MCF 10A (cell line): ENCODE measurements around the gene LRRC40. TPM values are rescaled to one million over a fixed set of nuclear protein-coding genes. Genes with fewer than 3 reads are reported as not detected.

Source experiments
- BruUV-seq: library from RNA; stranded (reverse); fragments of 400-500 nt; replicated peaks from 2 replicates; lab custom pipeline; 2021; lab: Mats Ljungman, UMichigan
- CTCF ChIA-PET: fragments of 300-600 bp; sonication (Branson Sonifier 250); formaldehyde crosslinking; extraction: SDS; loops from one replicate; lab custom pipeline; 2021; ENCODE audit warnings: antibody characterized with exemption, inconsistent platforms; lab: Yijun Ruan, JAX
- POLR2A ChIA-PET: fragments of 300-600, 350-650 bp; sonication (Branson Sonifier 250); formaldehyde crosslinking; extraction: SDS; loops from one replicate; lab custom pipeline; 2020; ENCODE audit warnings: antibody characterized with exemption, inconsistent platforms; lab: Yijun Ruan, JAX
- DNase-seq: peaks from one replicate; pipeline ENCODE4 v3.0.0-alpha.2; 2018; ENCODE audit not compliant: unreplicated experiment
- H3K27ac Mint-ChIP-seq: one replicate; pipeline ENCODE4 v1.8.0; 2022; ENCODE audit warnings: mild to moderate bottlenecking, low read depth, mixed read lengths; ENCODE audit not compliant: unreplicated experiment
- H3K27me3 Mint-ChIP-seq: one replicate; pipeline ENCODE4 v1.8.0; 2022; ENCODE audit warnings: mixed read lengths; ENCODE audit not compliant: insufficient read depth, unreplicated experiment
- H3K36me3 Mint-ChIP-seq: one replicate; pipeline ENCODE4 v1.8.0; 2022; ENCODE audit warnings: mild to moderate bottlenecking, moderate library complexity, mixed read lengths; ENCODE audit not compliant: insufficient read depth, unreplicated experiment
- H3K4me1 Mint-ChIP-seq: one replicate; pipeline ENCODE4 v1.8.0; 2022; ENCODE audit warnings: mixed read lengths; ENCODE audit not compliant: insufficient read depth, unreplicated experiment
- H3K4me3 Mint-ChIP-seq: one replicate; pipeline ENCODE4 v1.8.0; 2022; ENCODE audit warnings: mild to moderate bottlenecking, moderate library complexity, mixed read lengths; ENCODE audit not compliant: unreplicated experiment
- H3K9me3 Mint-ChIP-seq: one replicate; pipeline ENCODE4 v1.8.0; 2022; ENCODE audit warnings: mixed read lengths; ENCODE audit not compliant: unreplicated experiment
- CTCF ChIP-seq: fragments of 200-600 bp; IDR thresholded peaks from one replicate; pipeline ENCODE4 v1.8.0; 2022; ENCODE audit warnings: antibody characterized with exemption, mild to moderate bottlenecking; ENCODE audit not compliant: unreplicated experiment
- intact Hi-C: fragments of 100-400 bp; cut with micrococcal nuclease; formaldehyde crosslinking; loops from 2 replicates; pipeline ENCODE4 v1.14.1; 2022
- total RNA-seq: library from RNA; stranded (reverse); gene quantifications from 2 replicates; pipeline ENCODE4 v1.2.3, GENCODE V29; 2022

Gene LRRC40
- total RNA-seq, 1 experiment from 2014 or later, result 14.7 TPM

- TF ChIP-seq CTCF, result no peak
- Mint-ChIP-seq H3K9me3 (no peaks in the 10 kb centered on the region), H3K36me3 (peaks cover 86% of the 10 kb centered on the region), H3K27me3 (no peaks in the 10 kb centered on the region), H3K4me1 (peaks cover 16% of the 10 kb centered on the region), H3K4me3 (no peak overlapping the region), H3K27ac (no peak overlapping the region)
- DNase-seq, result no peak
- intact Hi-C loops, result loop anchor here (10.0 kb wide), 1 partner anchor 187 kb away; the partner anchor contains the start of gene CTH
- POLR2A ChIA-PET, result interaction anchor here (0.6 to 1.2 kb wide), 5 partner anchors 21 to 383 kb away, joined by 3 to 7 read pairs (median 3); partner anchors contain the start of genes ANKRD13C and LRRC40
- CTCF ChIA-PET, result interaction anchor here (0.6 kb wide), 2 partner anchors 8 to 17 kb away, joined by 3 read pairs; no protein-coding TSS in a partner anchor
- BruUV-seq, result no TSS peak
Measured at GRCh38 chr1:70227439-70227838, 22.1 kb upstream of the LRRC40 start.

GRCh38 chr1:70224954-70225353 is 19.6 kb upstream of the LRRC40 start:
- intact Hi-C loops, result loop anchor here (10.0 kb wide), 1 partner anchor 190 kb away; the partner anchor contains the start of gene CTH
- H3K27ac Mint-ChIP-seq, result peak overlapping the region; percentile 37
- BruUV-seq, result no TSS peak
- DNase-seq, result no peak
- ChIA-PET CTCF (no interaction called here), POLR2A (no interaction called here)
- H3K27me3 Mint-ChIP-seq, result no peaks in the 10 kb centered on the region
- H3K4me1 Mint-ChIP-seq, result peaks cover 18% of the 10 kb centered on the region
- H3K9me3 Mint-ChIP-seq, result no peaks in the 10 kb centered on the region
- H3K4me3 Mint-ChIP-seq, result no peak overlapping the region
- TF ChIP-seq CTCF, result no peak
- H3K36me3 Mint-ChIP-seq, result peaks cover 75% of the 10 kb centered on the region

GRCh38 chr1:70222716-70223235 is 17.4 kb upstream of the LRRC40 start:
- H3K9me3 Mint-ChIP-seq, result no peaks in the 10 kb centered on the region
- H3K27ac Mint-ChIP-seq, result peak overlapping the region; percentile 96
- peaks cover 21% of the 10 kb centered on the region for H3K4me1 Mint-ChIP-seq
- ChIA-PET CTCF (interaction anchor here (0.7 kb wide), 1 partner anchor 668 kb away, joined by 3 read pairs; no protein-coding TSS in a partner anchor), POLR2A (interaction anchor here (0.8 to 9.9 kb wide), 6 partner anchors 13 to 188 kb away, joined by 3 to 193 read pairs (median 8); partner anchors contain the start of genes ANKRD13C, CTH and LRRC40)
- BruUV-seq, result no TSS peak
- intact Hi-C loops, result loop anchor here (10.0 kb wide), 1 partner anchor 192 kb away; the partner anchor contains the start of gene CTH
- peak overlapping the region; percentile 78 for H3K4me3 Mint-ChIP-seq
- DNase-seq, result no peak
- no peaks in the 10 kb centered on the region for H3K27me3 Mint-ChIP-seq
- H3K36me3 Mint-ChIP-seq, result peaks cover 61% of the 10 kb centered on the region
- no peak for TF ChIP-seq CTCF

GRCh38 chr1:70221238-70222121 is 16.1 kb upstream of the LRRC40 start, which contains the start of gene SRSF11:
Gene SRSF11 (plus strand): TSS chr1:70221380. CDS start chr1:70221637, 257 bp downstream.
- no TSS peak for BruUV-seq
- DNase-seq, result peak; percentile 93
- no peaks in the 10 kb centered on the region for H3K27me3 Mint-ChIP-seq
- intact Hi-C loops, result loop anchor here (1.0 to 10.0 kb wide), 2 partner anchors 88 to 193 kb away; partner anchors contain the start of gene CTH
- H3K36me3 Mint-ChIP-seq, result peaks cover 57% of the 10 kb centered on the region
- H3K4me1 Mint-ChIP-seq, result peaks cover 21% of the 10 kb centered on the region
- CTCF ChIA-PET, result interaction anchor here (0.6 to 1.9 kb wide), 7 partner anchors 10 to 291 kb away, joined by 3 to 11 read pairs (median 3); no protein-coding TSS in a partner anchor
- peak within 1 kb of the TSS; percentile 96 for H3K27ac Mint-ChIP-seq
- POLR2A ChIA-PET, result interaction anchor here (0.7 to 9.9 kb wide), 15 partner anchors 9 to 859 kb away, joined by 3 to 193 read pairs (median 6); partner anchors contain the start of genes ANKRD13C, CTH, LRRC40 and ZRANB2
- no peak for TF ChIP-seq CTCF
- H3K4me3 Mint-ChIP-seq, result peak within 1 kb of the TSS; percentile 78
- H3K9me3 Mint-ChIP-seq, result no peaks in the 10 kb centered on the region
